Lung (tissue), 12 donors: ENCODE results near the gene VPS13D. TPM values are rescaled to one million over a fixed set of nuclear protein-coding genes. Genes with fewer than 3 reads are reported as not detected.
"Not testable (repeated sequence)": the region's sequence is repeated elsewhere in the genome, so short reads cannot be mapped to it uniquely, and the experiment has no call there.

Source experiments
- ATAC-seq: fragments of 200-7000 bp; cut with Tn5 transposase; one replicate; pipeline ENCODE4 v1.9.1; 2020; ENCODE audit warnings: moderate number of reproducible peaks; ENCODE audit not compliant: insufficient read depth, low FRiP score
- DNase-seq, 3 donors: peaks; one replicate each; pipeline ENCODE4 v3.0.0-alpha.2; 2013 to 2017
- H3K27ac ChIP-seq, 2 donors: one replicate each; pipeline ENCODE4 v1.5.1; 2013; ENCODE audit warnings: mild to moderate bottlenecking in 2 of 2, moderate library complexity in 2 of 2, control low read depth in 1 of 2, inconsistent platforms in 1 of 2, low read depth in 1 of 2, low read length in 1 of 2
- H3K27me3 ChIP-seq, 3 donors: one replicate each; pipeline ENCODE4 v1.5.1; 2013; ENCODE audit warnings: low read length in 2 of 3; ENCODE audit not compliant: control insufficient read depth in 3 of 3, insufficient read depth in 3 of 3
- H3K36me3 ChIP-seq, 4 donors: one replicate each; pipeline ENCODE4 v1.5.1; 2013; ENCODE audit warnings: low read length in 4 of 4, mild to moderate bottlenecking in 1 of 4, moderate library complexity in 1 of 4; ENCODE audit not compliant: control insufficient read depth in 4 of 4, insufficient read depth in 4 of 4
- H3K4me1 ChIP-seq, 5 donors: one replicate each; pipeline ENCODE4 v1.5.1; 2013; ENCODE audit warnings: low read length in 5 of 5, mild to moderate bottlenecking in 2 of 5, moderate library complexity in 1 of 5; ENCODE audit not compliant: control insufficient read depth in 5 of 5, insufficient read depth in 5 of 5
- H3K4me3 ChIP-seq: one replicate; pipeline ENCODE4 v1.5.1; 2013; ENCODE audit warnings: mild to moderate bottlenecking, control low read depth, moderate library complexity
- H3K9ac ChIP-seq, 2 donors: one replicate each; pipeline ENCODE4 v1.5.1; 2013; ENCODE audit warnings: low read length in 2 of 2, control low read depth in 1 of 2; ENCODE audit not compliant: insufficient read depth in 1 of 2
- H3K9me3 ChIP-seq, 4 donors: one replicate each; pipeline ENCODE4 v1.5.1; 2013; ENCODE audit warnings: low read length in 3 of 4, mild to moderate bottlenecking in 1 of 4, moderate library complexity in 1 of 4; ENCODE audit not compliant: control insufficient read depth in 4 of 4, insufficient read depth in 3 of 4
- CTCF ChIP-seq: IDR thresholded peaks from 2 replicates; pipeline ENCODE4 v1.5.1; 2012; ENCODE audit warnings: mild to moderate bottlenecking; ENCODE audit errors: control extremely low read depth, extremely low read depth
- WGBS, 2 donors: extraction: QIAGEN DNeasy Blood & Tissue Kit; methylation state at CpG; one replicate each; pipeline ENCODE4 v1.1.7; 2013; 5-methylcytosine and 5-hydroxymethylcytosine counted together
- polyA plus RNA-seq, 2 donors: library from polyadenylated mRNA; stranded (reverse); fragments of 200-250 nt; gene quantifications; one replicate each; pipeline ENCODE4 v1.2.1, GENCODE V29; 2013
- total RNA-seq, 2 donors: library from RNA; depleted of rRNA in 1 of 2; stranded (reverse); fragments of >200 nt in 1 of 2; gene quantifications; one replicate each; pipeline ENCODE4 v1.2.1, GENCODE V29; 2014 to 2021
- donor health status: control.
- donor health status: control.
- donor health status: Bipolar disorder and iron deficiency.
- donor health status: healthy.
- donor health status: DM: yes; HTN: yes; CAD: no.

The VPS13D gene
- total and polyA plus RNA-seq, 4 donors: 18.4 to 76.0 (median 37.5) TPM

- no peak overlapping the region for H3K27ac ChIP-seq
Measured at GRCh38 chr1:12518931-12519692, 289.3 kb downstream of the VPS13D start.

GRCh38 chr1:12519693-12520364, 290.0 kb downstream of the VPS13D start:
- no peaks in the 10 kb centered on the region for H3K36me3 ChIP-seq
- H3K9me3 ChIP-seq: no peaks in the 10 kb centered on the region
- H3K27me3 ChIP-seq: no peaks in the 10 kb centered on the region
- no peak for ATAC-seq
- no peak overlapping the region for H3K4me3 ChIP-seq
- no peak overlapping the region for H3K9ac ChIP-seq
- DNase-seq: no peak
- no peak for TF ChIP-seq CTCF
- H3K4me1 ChIP-seq: peaks cover 4 to 15% (median 7%) of the 10 kb centered on the region in 5 donors
- H3K27ac ChIP-seq: no peak overlapping the region
- WGBS, 2 donors: 94% methylated on average over 11 of the region's 11 CpGs

More at GRCh38 chr1:12518931-12519692, 289.3 kb downstream of the VPS13D start:
- TF ChIP-seq CTCF: no peak
- Histone ChIP-seq H3K9ac (no peak overlapping the region), H3K36me3 (no peaks in the 10 kb centered on the region), H3K4me1 (peaks cover 4 to 15% (median 7%) of the 10 kb centered on the region in 5 donors), H3K9me3 (no peaks in the 10 kb centered on the region), H3K27me3 (no peaks in the 10 kb centered on the region), H3K4me3 (no peak overlapping the region)
- peak; percentile 72 for ATAC-seq
- 42 to 68% methylated on average over 21 of the region's 21 CpGs for WGBS, 2 donors
- DNase-seq: peak; percentile 60 to 76 (median 67)

GRCh38 chr1:12521096-12521495, 291.3 kb downstream of the VPS13D start:
- Histone ChIP-seq H3K36me3 (no peaks in the 10 kb centered on the region), H3K4me1 (peaks cover 7 to 22% (median 10%) of the 10 kb centered on the region in 5 donors), H3K27me3 (no peaks in the 10 kb centered on the region), H3K9me3 (no peaks in the 10 kb centered on the region), H3K27ac (no peak overlapping the region), H3K4me3 (no peak overlapping the region), H3K9ac (no peak overlapping the region)
- ATAC-seq: no peak
- WGBS, 2 donors: 90 to 91% methylated on average over 5 of the region's 5 CpGs
- no peak for TF ChIP-seq CTCF
- DNase-seq: no peak

GRCh38 chr1:12522780-12523179, 292.9 kb downstream of the VPS13D start:
- DNase-seq, H3K36me3 ChIP-seq, ATAC-seq, H3K4me3 ChIP-seq, H3K27ac ChIP-seq, H3K27me3 ChIP-seq, H3K9me3 ChIP-seq, H3K9ac ChIP-seq: not testable (repeated sequence)
- WGBS, 2 donors: 94 to 99% methylated on average over 9 of the region's 9 CpGs
- H3K4me1 ChIP-seq: peaks cover 7 to 22% (median 16%) of the 10 kb centered on the region in 5 donors
